Measurements from ENCODE around the gene SORCS2.

Gene SORCS2

GRCh38 chr4:7565483-7565882 is 373.1 kb downstream of the SORCS2 start:
- TF ChIP-seq CTCF (IDR thresholded peaks at IDR 0.05), result no peak
- DNase-seq (ENCODE audit: low spot score), result no peak
- Histone ChIP-seq H3K4me3 (no peak overlapping the region), H3K27ac (no peak overlapping the region)

- H3K27ac ChIP-seq, result no peak overlapping the region
- no peak for DNase-seq (ENCODE audit: low spot score)
- no peak overlapping the region for H3K4me3 ChIP-seq
- TF ChIP-seq CTCF (IDR thresholded peaks at IDR 0.05), result no peak
Observed at GRCh38 chr4:7569810-7570783, 377.8 kb downstream of the SORCS2 start.

- TF ChIP-seq CTCF (IDR thresholded peaks at IDR 0.05), result no peak
- Histone ChIP-seq H3K4me3 (no peak overlapping the region), H3K27ac (no peak overlapping the region)
- no peak for DNase-seq (ENCODE audit: low spot score)
Observed at GRCh38 chr4:7571001-7571400, 378.7 kb downstream of the SORCS2 start.

GRCh38 chr4:7571701-7572100 is 379.4 kb downstream of the SORCS2 start:
- no peak overlapping the region for H3K27ac ChIP-seq
- no peak overlapping the region for H3K4me3 ChIP-seq
- no peak for TF ChIP-seq CTCF (IDR thresholded peaks at IDR 0.05)
- DNase-seq (ENCODE audit: low spot score), result no peak

GRCh38 chr4:7572894-7573293 is 380.6 kb downstream of the SORCS2 start:
- Histone ChIP-seq H3K27ac (no peak overlapping the region), H3K4me3 (no peak overlapping the region)
- DNase-seq (ENCODE audit: low spot score), result no peak
- no peak for TF ChIP-seq CTCF (IDR thresholded peaks at IDR 0.05)

GRCh38 chr4:7573576-7574091 is 381.3 kb downstream of the SORCS2 start:
- no peak for DNase-seq (ENCODE audit: low spot score)
- no peak overlapping the region for H3K4me3 ChIP-seq
- no peak for TF ChIP-seq CTCF (IDR thresholded peaks at IDR 0.05)
- H3K27ac ChIP-seq, result no peak overlapping the region
